SU-DHL-6 (cell line): ENCODE data around the gene CAPN12.

ENCODE experiments used
- EZH2phosphoT487 ChIP-seq: fragments of 200-600 bp; sonication (generic), shearing (Covaris generic); conservative IDR thresholded peaks from 2 replicates; pipeline ENCODE4 v1.6.1; 2018; ENCODE audit warnings: mild to moderate bottlenecking, antibody characterized with exemption, low read length, moderate library complexity, mixed read lengths
- TF ChIP-seq, protein P1 (sequence below): fragments of 200-600 bp; sonication (generic); IDR thresholded peaks from one replicate; pipeline ENCODE4 v1.5.1; 2017; ENCODE audit warnings: antibody characterized with exemption, mild to moderate bottlenecking, low read length, moderate library complexity; ENCODE audit not compliant: insufficient read depth, poor library complexity, severe bottlenecking

DNA sequence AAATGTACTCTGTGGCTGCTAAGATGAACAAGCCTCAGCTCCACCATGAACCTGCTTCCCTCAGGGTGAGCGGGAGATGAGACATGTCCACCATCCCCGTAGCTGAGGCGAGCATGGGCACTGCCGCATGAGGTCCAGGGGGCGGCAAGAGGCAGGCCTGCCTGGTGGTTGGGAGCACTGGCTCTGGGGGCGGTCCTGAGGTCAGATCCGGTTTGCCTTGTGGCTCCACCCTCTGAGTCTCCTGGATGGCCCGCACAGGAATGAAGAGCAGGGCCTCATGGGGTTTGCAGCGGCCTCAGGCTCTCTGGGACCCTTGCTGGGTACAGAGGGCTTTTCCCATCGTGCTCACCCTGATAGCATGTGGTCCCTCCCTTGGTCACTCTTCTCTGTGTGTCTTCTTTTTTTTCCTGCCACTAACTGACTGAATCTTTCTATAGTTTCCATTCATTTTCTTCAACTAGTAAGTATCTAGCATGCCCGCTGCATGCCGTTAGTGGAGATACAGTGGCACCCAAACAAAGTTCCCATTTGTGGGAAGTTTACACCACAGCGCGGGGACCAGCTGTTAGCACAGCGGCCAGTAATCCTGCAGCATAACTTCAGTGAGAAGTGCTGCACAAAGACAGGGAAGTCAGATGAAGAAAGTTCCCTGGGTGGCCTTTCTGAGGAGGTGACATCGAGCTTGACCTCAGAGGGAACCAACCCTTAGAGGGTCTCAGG is 37.3 kb downstream of the CAPN12 start:
- TF ChIP-seq, protein P1, sequence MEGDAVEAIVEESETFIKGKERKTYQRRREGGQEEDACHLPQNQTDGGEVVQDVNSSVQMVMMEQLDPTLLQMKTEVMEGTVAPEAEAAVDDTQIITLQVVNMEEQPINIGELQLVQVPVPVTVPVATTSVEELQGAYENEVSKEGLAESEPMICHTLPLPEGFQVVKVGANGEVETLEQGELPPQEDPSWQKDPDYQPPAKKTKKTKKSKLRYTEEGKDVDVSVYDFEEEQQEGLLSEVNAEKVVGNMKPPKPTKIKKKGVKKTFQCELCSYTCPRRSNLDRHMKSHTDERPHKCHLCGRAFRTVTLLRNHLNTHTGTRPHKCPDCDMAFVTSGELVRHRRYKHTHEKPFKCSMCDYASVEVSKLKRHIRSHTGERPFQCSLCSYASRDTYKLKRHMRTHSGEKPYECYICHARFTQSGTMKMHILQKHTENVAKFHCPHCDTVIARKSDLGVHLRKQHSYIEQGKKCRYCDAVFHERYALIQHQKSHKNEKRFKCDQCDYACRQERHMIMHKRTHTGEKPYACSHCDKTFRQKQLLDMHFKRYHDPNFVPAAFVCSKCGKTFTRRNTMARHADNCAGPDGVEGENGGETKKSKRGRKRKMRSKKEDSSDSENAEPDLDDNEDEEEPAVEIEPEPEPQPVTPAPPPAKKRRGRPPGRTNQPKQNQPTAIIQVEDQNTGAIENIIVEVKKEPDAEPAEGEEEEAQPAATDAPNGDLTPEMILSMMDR, result no peak
- TF ChIP-seq EZH2phosphoT487, result no peak
